ENCODE data around the gene ADAMTS3. TPM values are rescaled to one million over a fixed set of nuclear protein-coding genes. Genes with fewer than 3 reads are reported as not detected.
A peak's percentile ranks its signal among the peaks of the same experiment; 100 is the strongest.

ADAMTS3 gene
- total RNA-seq, 4 donors from 2014 or later, result 3.8 to 5.3 (median 4.5) TPM

DNA sequence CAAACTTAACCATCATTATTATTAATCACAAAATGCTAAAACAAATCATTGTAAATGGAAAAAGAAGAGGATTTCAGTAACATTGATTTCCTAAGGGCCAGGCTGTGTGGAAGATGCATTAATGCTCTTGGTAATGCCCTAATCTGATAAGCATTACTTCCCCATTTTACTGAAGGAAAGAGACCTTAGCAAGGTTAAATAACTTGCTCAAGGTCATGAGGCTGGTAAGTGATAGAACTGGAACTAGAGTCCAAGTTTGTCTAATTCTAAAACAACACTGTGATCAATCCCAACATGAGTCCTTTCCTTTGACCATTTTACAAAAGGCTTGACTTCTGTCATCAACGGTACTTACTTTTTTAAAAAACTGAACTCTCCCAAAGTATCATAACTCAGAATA, 32.6 kb downstream of the ADAMTS3 start:
- H3K4me1 ChIP-seq, result no peaks in the 10 kb centered on the region
- no peaks in the 10 kb centered on the region for H3K27me3 ChIP-seq
- H3K27ac ChIP-seq, result no peak overlapping the region
- TF ChIP-seq, protein P1, sequence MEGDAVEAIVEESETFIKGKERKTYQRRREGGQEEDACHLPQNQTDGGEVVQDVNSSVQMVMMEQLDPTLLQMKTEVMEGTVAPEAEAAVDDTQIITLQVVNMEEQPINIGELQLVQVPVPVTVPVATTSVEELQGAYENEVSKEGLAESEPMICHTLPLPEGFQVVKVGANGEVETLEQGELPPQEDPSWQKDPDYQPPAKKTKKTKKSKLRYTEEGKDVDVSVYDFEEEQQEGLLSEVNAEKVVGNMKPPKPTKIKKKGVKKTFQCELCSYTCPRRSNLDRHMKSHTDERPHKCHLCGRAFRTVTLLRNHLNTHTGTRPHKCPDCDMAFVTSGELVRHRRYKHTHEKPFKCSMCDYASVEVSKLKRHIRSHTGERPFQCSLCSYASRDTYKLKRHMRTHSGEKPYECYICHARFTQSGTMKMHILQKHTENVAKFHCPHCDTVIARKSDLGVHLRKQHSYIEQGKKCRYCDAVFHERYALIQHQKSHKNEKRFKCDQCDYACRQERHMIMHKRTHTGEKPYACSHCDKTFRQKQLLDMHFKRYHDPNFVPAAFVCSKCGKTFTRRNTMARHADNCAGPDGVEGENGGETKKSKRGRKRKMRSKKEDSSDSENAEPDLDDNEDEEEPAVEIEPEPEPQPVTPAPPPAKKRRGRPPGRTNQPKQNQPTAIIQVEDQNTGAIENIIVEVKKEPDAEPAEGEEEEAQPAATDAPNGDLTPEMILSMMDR (IDR thresholded peaks at IDR 0.05), result no peak
- no peaks in the 10 kb centered on the region for H3K36me3 ChIP-seq
- H3K4me3 ChIP-seq (replicated peaks in 1 of 3), result no peak overlapping the region
- WGBS, 2 donors, result 96 to 98% methylated on average over 1 of the region's 1 CpG
- no peaks in the 10 kb centered on the region for H3K9me3 ChIP-seq
- intact Hi-C loops (cut with DNase I), result no loop called here
- DNase-seq, result no peak

GRCh38 chr4:72531768-72532290, 37.2 kb downstream of the ADAMTS3 start:
- Histone ChIP-seq H3K36me3 (no peaks in the 10 kb centered on the region), H3K9me3 (no peaks in the 10 kb centered on the region), H3K27ac (no peak overlapping the region), H3K4me3 (replicated peaks in 1 of 3) (no peak overlapping the region), H3K4me1 (no peaks in the 10 kb centered on the region), H3K27me3 (no peaks in the 10 kb centered on the region)
- intact Hi-C loops (cut with DNase I), result no loop called here
- DNase-seq, result no peak
- WGBS, 2 donors, result 88 to 100% methylated on average over 1 of the region's 1 CpG
- no peak for TF ChIP-seq POLR2A (IDR thresholded peaks at IDR 0.05)
- TF ChIP-seq, protein P1 (IDR thresholded peaks at IDR 0.05), result no peak

DNA sequence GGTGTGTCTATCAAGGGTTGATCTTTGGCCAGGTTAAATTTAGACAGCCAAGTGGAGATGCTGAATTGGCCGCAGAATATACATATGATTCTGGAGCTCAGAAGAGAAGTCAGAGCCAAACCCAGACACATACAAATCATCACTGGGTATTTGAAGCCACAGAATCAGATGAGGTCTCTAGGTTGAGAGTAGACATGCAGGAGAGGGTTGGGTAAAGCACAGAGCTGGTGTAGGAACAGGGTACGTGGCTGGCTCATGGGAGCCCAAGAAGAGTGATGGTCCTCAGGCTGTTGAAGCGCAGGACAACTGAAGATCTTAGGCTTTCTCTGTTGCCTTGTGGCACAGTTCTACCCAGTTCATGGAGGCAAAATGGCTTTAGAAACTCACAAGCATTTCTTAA, 37.7 kb downstream of the ADAMTS3 start:
- H3K4me1 ChIP-seq, result no peaks in the 10 kb centered on the region
- WGBS, 2 donors, result 90 to 92% methylated on average over 3 of the region's 3 CpGs
- no peak for DNase-seq
- intact Hi-C loops (cut with DNase I), result no loop called here
- no peak overlapping the region for H3K4me3 ChIP-seq (replicated peaks in 1 of 3)
- H3K36me3 ChIP-seq, result no peaks in the 10 kb centered on the region
- H3K9me3 ChIP-seq, result no peaks in the 10 kb centered on the region
- no peak overlapping the region for H3K27ac ChIP-seq
- TF ChIP-seq POLR2A (IDR thresholded peaks at IDR 0.05), result no peak
- TF ChIP-seq, protein P1 (IDR thresholded peaks at IDR 0.05), result no peak
- no peaks in the 10 kb centered on the region for H3K27me3 ChIP-seq

DNA sequence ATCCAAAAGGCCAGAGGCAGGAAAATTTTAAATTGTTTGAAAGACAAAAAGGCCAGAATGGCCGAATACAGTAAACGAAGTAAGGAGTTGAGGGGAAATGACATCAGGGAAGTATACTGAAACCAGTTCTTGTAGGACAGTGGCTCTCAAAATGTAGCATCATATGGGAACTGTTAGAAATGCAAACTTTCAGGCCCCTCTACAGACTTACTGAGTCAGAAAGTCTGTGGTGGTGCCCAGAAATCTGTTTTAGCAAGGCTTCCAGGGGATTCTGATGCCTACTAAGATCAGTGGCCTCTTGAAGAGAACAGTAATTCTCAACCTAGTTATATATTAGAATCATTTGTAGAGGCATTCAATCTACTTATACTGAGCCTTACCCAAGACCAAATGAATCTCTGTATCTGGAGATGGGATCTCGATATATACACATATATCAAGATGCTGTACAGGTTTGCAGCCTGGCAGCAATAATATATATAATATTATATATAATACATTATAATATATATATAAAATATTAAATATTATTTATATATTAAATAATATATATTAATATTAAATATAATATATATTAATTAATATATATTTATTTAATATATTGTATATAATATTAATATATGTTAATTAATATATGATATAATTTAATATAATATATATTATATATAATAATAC, 39.7 kb downstream of the ADAMTS3 start:
- intact Hi-C loops (cut with DNase I), result no loop called here
- Histone ChIP-seq H3K9me3 (no peaks in the 10 kb centered on the region), H3K27me3 (no peaks in the 10 kb centered on the region), H3K4me1 (peaks cover 0 to 8% of the 10 kb centered on the region in 2 donors), H3K36me3 (no peaks in the 10 kb centered on the region), H3K4me3 (replicated peaks in 1 of 3) (no peak overlapping the region), H3K27ac (no peak overlapping the region)
- DNase-seq, result no peak
- 96 to 98% methylated on average over 3 of the region's 3 CpGs for WGBS, 2 donors
- TF ChIP-seq, protein P1 (IDR thresholded peaks at IDR 0.05), result no peak
- no peak for TF ChIP-seq POLR2A (IDR thresholded peaks at IDR 0.05)

- intact Hi-C loops (cut with DNase I), result no loop called here
Measured at GRCh38 chr4:72527038-72527646, 41.9 kb downstream of the ADAMTS3 start.

More at GRCh38 chr4:72527038-72527646, 41.9 kb downstream of the ADAMTS3 start:
- no peak overlapping the region for H3K27ac ChIP-seq
- no peaks in the 10 kb centered on the region for H3K27me3 ChIP-seq
- no peak for TF ChIP-seq POLR2A (IDR thresholded peaks at IDR 0.05)
- TF ChIP-seq, protein P1 (IDR thresholded peaks at IDR 0.05), result peak in 3 of 6 experiments; percentile 10 to 24 (median 12)
- no peaks in the 10 kb centered on the region for H3K9me3 ChIP-seq
- H3K4me3 ChIP-seq (replicated peaks in 1 of 3), result no peak overlapping the region
- H3K36me3 ChIP-seq, result no peaks in the 10 kb centered on the region
- DNase-seq, result no peak
- WGBS, 2 donors, result 69 to 79% methylated on average over 2 of the region's 2 CpGs
- peaks cover 0 to 8% of the 10 kb centered on the region in 2 donors for H3K4me1 ChIP-seq

Measured in thyroid gland (tissue), 4 donors.